ENCODE results near the gene GAN. TPM values are rescaled to one million over a fixed set of nuclear protein-coding genes. Genes with fewer than 3 reads are reported as not detected.

Gene GAN
- total RNA-seq, 4 donors from 2014 or later, result 12.9 to 378 (median 14.7) TPM

- in situ Hi-C loops (cut with MboI; ENCODE audit: low pct_ligation_motif_present in 1 of 4, low pct_unique_long_range_greater_than_20kb in 1 of 4, low sequenced_read_pairs in 3 of 4) (no loop called here), intact Hi-C loops (cut with DNase I; ENCODE audit: low total_unique reads) (no loop called here)
- H3K4me3 ChIP-seq, result no peak overlapping the region
- H3K27me3 ChIP-seq, result no peaks in the 10 kb centered on the region
- H3K4me1 ChIP-seq, result peaks cover 5 to 37% (median 26%) of the 10 kb centered on the region in 4 donors
- DNase-seq, result no peak
- H3K36me3 ChIP-seq, result no peaks in the 10 kb centered on the region
- no peak overlapping the region for H3K27ac ChIP-seq
- TF ChIP-seq CTCF (IDR thresholded peaks at IDR 0.05), result no peak
- no peak for TF ChIP-seq POLR2A (IDR thresholded peaks at IDR 0.05)
- TF ChIP-seq EP300 (IDR thresholded peaks at IDR 0.05; ENCODE audit: low read depth), result no peak
- TF ChIP-seq POLR2AphosphoS5 (IDR thresholded peaks at IDR 0.05), result no peak
- 56 to 68% methylated on average over 4 of the region's 4 CpGs for WGBS, 2 donors (ENCODE audit: low coverage in 1 of 2)
- no peaks in the 10 kb centered on the region for H3K9me3 ChIP-seq
These were observed 35.4 kb upstream of the GAN start for GRCh38 chr16:81279392-81279791.

GRCh38 chr16:81280393-81280792, 34.4 kb upstream of the GAN start:
- DNase-seq, result no peak
- H3K9me3 ChIP-seq, result no peaks in the 10 kb centered on the region
- in situ Hi-C loops (cut with MboI; ENCODE audit: low pct_ligation_motif_present in 1 of 4, low pct_unique_long_range_greater_than_20kb in 1 of 4, low sequenced_read_pairs in 3 of 4), result no loop called here
- peaks cover 2 to 27% (median 16%) of the 10 kb centered on the region in 4 donors for H3K4me1 ChIP-seq
- intact Hi-C loops (cut with DNase I; ENCODE audit: low total_unique reads), result no loop called here
- H3K4me3 ChIP-seq, result no peak overlapping the region
- WGBS, 2 donors (ENCODE audit: low coverage in 1 of 2), result 32 to 54% methylated on average over 3 of the region's 3 CpGs
- no peaks in the 10 kb centered on the region for H3K27me3 ChIP-seq
- no peaks in the 10 kb centered on the region for H3K36me3 ChIP-seq
- H3K27ac ChIP-seq, result no peak overlapping the region
- TF ChIP-seq POLR2AphosphoS5 (IDR thresholded peaks at IDR 0.05), result no peak

GRCh38 chr16:81283044-81283443, 31.7 kb upstream of the GAN start:
- in situ Hi-C loops (cut with MboI; ENCODE audit: low pct_ligation_motif_present in 1 of 4, low pct_unique_long_range_greater_than_20kb in 1 of 4, low sequenced_read_pairs in 3 of 4), result no loop called here
- Histone ChIP-seq H3K36me3 (no peaks in the 10 kb centered on the region), H3K9me3 (no peaks in the 10 kb centered on the region), H3K4me1 (peaks cover 0 to 3% (median 1%) of the 10 kb centered on the region in 4 donors), H3K27me3 (no peaks in the 10 kb centered on the region), H3K4me3 (no peak overlapping the region), H3K27ac (no peak overlapping the region)
- intact Hi-C loops (cut with DNase I; ENCODE audit: low total_unique reads), result loop anchor here (1.0 kb wide), 1 partner anchor 15 kb away; no protein-coding TSS in a partner anchor
- TF ChIP-seq POLR2AphosphoS5 (IDR thresholded peaks at IDR 0.05), result no peak
- no peak for TF ChIP-seq CTCF (IDR thresholded peaks at IDR 0.05)
- no peak for DNase-seq
- 90% methylated on average over 3 of the region's 3 CpGs; no CpG with 5 or more reads in 1 of the 2 donors for WGBS, 2 donors (ENCODE audit: low coverage in 1 of 2)

GRCh38 chr16:81284995-81285600, 29.7 kb upstream of the GAN start:
- no peaks in the 10 kb centered on the region for H3K9me3 ChIP-seq
- in situ Hi-C loops (cut with MboI; ENCODE audit: low pct_ligation_motif_present in 1 of 4, low pct_unique_long_range_greater_than_20kb in 1 of 4, low sequenced_read_pairs in 3 of 4) (no loop called here), intact Hi-C loops (cut with DNase I; ENCODE audit: low total_unique reads) (no loop called here)
- TF ChIP-seq POLR2AphosphoS5 (IDR thresholded peaks at IDR 0.05) (no peak), EP300 (IDR thresholded peaks at IDR 0.05; ENCODE audit: low read depth) (no peak), CTCF (IDR thresholded peaks at IDR 0.05) (no peak), POLR2A (IDR thresholded peaks at IDR 0.05) (no peak)
- no peak overlapping the region for H3K4me3 ChIP-seq
- H3K27me3 ChIP-seq, result no peaks in the 10 kb centered on the region
- no peak overlapping the region for H3K27ac ChIP-seq
- 76% methylated on average over 8 of the region's 8 CpGs; no CpG with 5 or more reads in 1 of the 2 donors for WGBS, 2 donors (ENCODE audit: low coverage in 1 of 2)
- H3K4me1 ChIP-seq, result no peaks in the 10 kb centered on the region
- no peak for DNase-seq
- H3K36me3 ChIP-seq, result no peaks in the 10 kb centered on the region

- Histone ChIP-seq H3K27ac (no peak overlapping the region), H3K4me3 (no peak overlapping the region), H3K36me3 (no peaks in the 10 kb centered on the region), H3K4me1 (no peaks in the 10 kb centered on the region), H3K9me3 (no peaks in the 10 kb centered on the region), H3K27me3 (no peaks in the 10 kb centered on the region)
- in situ Hi-C loops (cut with MboI; ENCODE audit: low pct_ligation_motif_present in 1 of 4, low pct_unique_long_range_greater_than_20kb in 1 of 4, low sequenced_read_pairs in 3 of 4), result no loop called here
- intact Hi-C loops (cut with DNase I; ENCODE audit: low total_unique reads), result no loop called here
- DNase-seq, result no peak
- 64 to 78% methylated on average over 1 of the region's 1 CpG for WGBS, 2 donors (ENCODE audit: low coverage in 1 of 2)
- no peak for TF ChIP-seq EP300 (IDR thresholded peaks at IDR 0.05; ENCODE audit: low read depth)
- no peak for TF ChIP-seq CTCF (IDR thresholded peaks at IDR 0.05)
- TF ChIP-seq POLR2A (IDR thresholded peaks at IDR 0.05), result no peak
- TF ChIP-seq POLR2AphosphoS5 (IDR thresholded peaks at IDR 0.05), result no peak
These were observed 28.6 kb upstream of the GAN start for GRCh38 chr16:81286190-81286589.

Measured in transverse colon (tissue), 4 donors.